Naive B cell (primary cell): ENCODE measurements around the gene BMPR2. TPM values are rescaled to one million over a fixed set of nuclear protein-coding genes. Genes with fewer than 3 reads are reported as not detected.
"Not testable (repeated sequence)": the region's sequence is repeated elsewhere in the genome, so short reads cannot be mapped to it uniquely, and the experiment has no call there.

ENCODE experiments used
- ATAC-seq, 2 donors: fragments of 150-1000 bp; cut with Tn5 transposase; 2 replicates each; pipeline ENCODE4 v1.10.0; 2021; ENCODE audit warnings: low read depth in 2 of 2, mild to moderate bottlenecking in 2 of 2, moderate library complexity in 2 of 2
- DNase-seq: peaks from one replicate; pipeline ENCODE4 v3.0.0; 2022
- H3K27ac Mint-ChIP-seq, 6 donors: one replicate each; pipeline ENCODE4 v1.8.0; 2020 to 2022; ENCODE audit warnings: mild to moderate bottlenecking in 6 of 6, mixed read lengths in 6 of 6, moderate library complexity in 5 of 6, inconsistent platforms in 2 of 6
- H3K27me3 Mint-ChIP-seq, 3 donors: one replicate each; pipeline ENCODE4 v1.8.0; 2021 to 2022; ENCODE audit warnings: mixed read lengths in 3 of 3, mild to moderate bottlenecking in 1 of 3
- H3K36me3 Mint-ChIP-seq, 2 donors: one replicate each; pipeline ENCODE4 v1.8.0; 2020 to 2022; ENCODE audit warnings: mixed read lengths in 2 of 2, inconsistent platforms in 1 of 2, mild to moderate bottlenecking in 1 of 2
- H3K4me1 Mint-ChIP-seq, 3 donors: one replicate each; pipeline ENCODE4 v1.8.0; 2020 to 2022; ENCODE audit warnings: mixed read lengths in 3 of 3, inconsistent platforms in 1 of 3, mild to moderate bottlenecking in 1 of 3, moderate library complexity in 1 of 3
- H3K4me3 Mint-ChIP-seq, 8 donors: one replicate each; pipeline ENCODE4 v1.8.0; 2020 to 2022; ENCODE audit warnings: mild to moderate bottlenecking in 8 of 8, mixed read lengths in 8 of 8, moderate library complexity in 8 of 8, inconsistent platforms in 2 of 8
- H3K9me3 Mint-ChIP-seq, 7 donors: one replicate each; pipeline ENCODE4 v1.8.0; 2020 to 2022; ENCODE audit warnings: mixed read lengths in 7 of 7, mild to moderate bottlenecking in 5 of 7, inconsistent platforms in 2 of 7, moderate library complexity in 1 of 7
- polyA plus RNA-seq, 6 donors: library from polyadenylated mRNA; unstranded; fragments of 300-500 nt; fragmentation: Illumina TruSeq; gene quantifications; one replicate each; pipeline ENCODE4 v1.2.3, GENCODE V29; 2021; ENCODE audit warnings: low read depth in 6 of 6

BMPR2 gene
- polyA plus RNA-seq, 6 donors from 2014 or later = 1.8 to 5.7 (median 3.1) TPM

- DNase-seq = no peak
- peaks cover 0 to 2% (median 0%) of the 10 kb centered on the region in 7 donors for H3K9me3 Mint-ChIP-seq
- H3K36me3 Mint-ChIP-seq = no peaks in the 10 kb centered on the region
- H3K4me3 Mint-ChIP-seq = no peak overlapping the region
- H3K27me3 Mint-ChIP-seq = no peaks in the 10 kb centered on the region
- H3K27ac Mint-ChIP-seq = no peak overlapping the region
- no peaks in the 10 kb centered on the region for H3K4me1 Mint-ChIP-seq
- no peak for ATAC-seq
These were observed 201.4 kb downstream of the BMPR2 start for GRCh38 chr2:202577250-202578183.

GRCh38 chr2:202582846-202583245 is 206.7 kb downstream of the BMPR2 start:
- not testable (repeated sequence) for ATAC-seq, H3K9me3 Mint-ChIP-seq, H3K4me1 Mint-ChIP-seq, H3K36me3 Mint-ChIP-seq, H3K4me3 Mint-ChIP-seq, DNase-seq, H3K27ac Mint-ChIP-seq, H3K27me3 Mint-ChIP-seq

GRCh38 chr2:202583709-202584219 is 207.6 kb downstream of the BMPR2 start:
- no peaks in the 10 kb centered on the region for H3K27me3 Mint-ChIP-seq
- peaks cover 4 to 6% (median 5%) of the 10 kb centered on the region in 3 donors for H3K4me1 Mint-ChIP-seq
- no peak overlapping the region for H3K4me3 Mint-ChIP-seq
- peaks cover 0 to 8% (median 2%) of the 10 kb centered on the region in 7 donors for H3K9me3 Mint-ChIP-seq
- ATAC-seq (no peak), DNase-seq (no peak)
- H3K36me3 Mint-ChIP-seq = peaks cover 0 to 8% of the 10 kb centered on the region in 2 donors
- no peak overlapping the region for H3K27ac Mint-ChIP-seq

GRCh38 chr2:202588647-202589581 is 212.8 kb downstream of the BMPR2 start:
- Mint-ChIP-seq H3K36me3 (peaks cover 0 to 3% of the 10 kb centered on the region in 2 donors), H3K4me1 (peaks cover 8 to 23% (median 12%) of the 10 kb centered on the region in 3 donors), H3K27ac (peak overlapping the region in 3 of 6 donors; percentile 50 to 77 (median 60)), H3K9me3 (peaks cover 0 to 4% (median 2%) of the 10 kb centered on the region in 7 donors), H3K4me3 (peak overlapping the region in 5 of 8 donors; percentile 7 to 63 (median 55)), H3K27me3 (no peaks in the 10 kb centered on the region)
- DNase-seq (peak; percentile 71), ATAC-seq (peak; percentile 93 to 95)

- Mint-ChIP-seq H3K27me3 (no peaks in the 10 kb centered on the region), H3K27ac (no peak overlapping the region), H3K4me1 (peaks cover 8 to 23% (median 12%) of the 10 kb centered on the region in 3 donors), H3K9me3 (no peaks in the 10 kb centered on the region), H3K36me3 (no peaks in the 10 kb centered on the region), H3K4me3 (no peak overlapping the region)
- no peak for ATAC-seq
- no peak for DNase-seq
These were observed 213.4 kb downstream of the BMPR2 start for GRCh38 chr2:202589582-202589949.

GRCh38 chr2:202592566-202592965 is 216.4 kb downstream of the BMPR2 start:
- Mint-ChIP-seq H3K9me3 (no peaks in the 10 kb centered on the region), H3K27ac (no peak overlapping the region), H3K4me1 (peaks cover 17 to 23% (median 19%) of the 10 kb centered on the region in 3 donors), H3K27me3 (no peaks in the 10 kb centered on the region), H3K36me3 (no peaks in the 10 kb centered on the region), H3K4me3 (no peak overlapping the region)
- ATAC-seq = no peak
- DNase-seq = no peak

- Mint-ChIP-seq H3K4me1 (peaks cover 5 to 17% (median 9%) of the 10 kb centered on the region in 3 donors), H3K27ac (no peak overlapping the region), H3K4me3 (peak overlapping the region in 1 of 8 donors; percentile 11), H3K27me3 (no peaks in the 10 kb centered on the region), H3K9me3 (no peaks in the 10 kb centered on the region), H3K36me3 (no peaks in the 10 kb centered on the region)
- ATAC-seq (no peak), DNase-seq (no peak)
These were observed 223.0 kb downstream of the BMPR2 start for GRCh38 chr2:202599105-202599504.

- H3K27me3 Mint-ChIP-seq = no peaks in the 10 kb centered on the region
- ATAC-seq = no peak
- no peak overlapping the region for H3K4me3 Mint-ChIP-seq
These were observed 223.8 kb downstream of the BMPR2 start for GRCh38 chr2:202599911-202600310.

GRCh38 chr2:202604699-202605098 is 228.6 kb downstream of the BMPR2 start:
- Mint-ChIP-seq H3K9me3 (peaks cover 0 to 2% (median 0%) of the 10 kb centered on the region in 7 donors), H3K4me1 (peaks cover 18 to 30% (median 22%) of the 10 kb centered on the region in 3 donors), H3K27ac (no peak overlapping the region), H3K27me3 (no peaks in the 10 kb centered on the region), H3K4me3 (peak overlapping the region in 1 of 8 donors; percentile 15), H3K36me3 (no peaks in the 10 kb centered on the region)
- DNase-seq (no peak), ATAC-seq (no peak)

More at GRCh38 chr2:202599911-202600310, 223.8 kb downstream of the BMPR2 start:
- no peak overlapping the region for H3K27ac Mint-ChIP-seq
- H3K36me3 Mint-ChIP-seq = no peaks in the 10 kb centered on the region
- H3K4me1 Mint-ChIP-seq = peaks cover 5 to 14% (median 10%) of the 10 kb centered on the region in 3 donors
- no peaks in the 10 kb centered on the region for H3K9me3 Mint-ChIP-seq
- no peak for DNase-seq

GRCh38 chr2:202605174-202605573 is 229.0 kb downstream of the BMPR2 start:
- H3K27ac Mint-ChIP-seq = no peak overlapping the region
- no peaks in the 10 kb centered on the region for H3K36me3 Mint-ChIP-seq
- no peak overlapping the region for H3K4me3 Mint-ChIP-seq
- peaks cover 22 to 35% (median 26%) of the 10 kb centered on the region in 3 donors for H3K4me1 Mint-ChIP-seq
- ATAC-seq (no peak), DNase-seq (no peak)
- no peaks in the 10 kb centered on the region for H3K27me3 Mint-ChIP-seq
- H3K9me3 Mint-ChIP-seq = peaks cover 0 to 2% (median 0%) of the 10 kb centered on the region in 7 donors

GRCh38 chr2:202608142-202608852 is 232.2 kb downstream of the BMPR2 start:
- Mint-ChIP-seq H3K27ac (peak overlapping the region in 5 of 6 donors; percentile 14 to 81 (median 62)), H3K36me3 (no peaks in the 10 kb centered on the region), H3K4me1 (peaks cover 26 to 39% (median 30%) of the 10 kb centered on the region in 3 donors), H3K27me3 (no peaks in the 10 kb centered on the region), H3K9me3 (peaks cover 0 to 2% (median 0%) of the 10 kb centered on the region in 7 donors), H3K4me3 (peak overlapping the region in 7 of 8 donors; percentile 35 to 81 (median 65))
- DNase-seq (peak; percentile 32), ATAC-seq (peak; percentile 84 to 88)

GRCh38 chr2:202609381-202610145 is 233.4 kb downstream of the BMPR2 start:
- DNase-seq (no peak), ATAC-seq (peak; percentile 72 to 78)
- H3K27me3 Mint-ChIP-seq = no peaks in the 10 kb centered on the region
- peak overlapping the region in 6 of 8 donors; percentile 6 to 71 (median 62) for H3K4me3 Mint-ChIP-seq
- H3K27ac Mint-ChIP-seq = peak overlapping the region in 5 of 6 donors; percentile 12 to 94 (median 81)
- H3K36me3 Mint-ChIP-seq = no peaks in the 10 kb centered on the region
- peaks cover 26 to 38% (median 30%) of the 10 kb centered on the region in 3 donors for H3K4me1 Mint-ChIP-seq
- H3K9me3 Mint-ChIP-seq = peaks cover 0 to 2% (median 0%) of the 10 kb centered on the region in 7 donors
